A549 treated with dexamethasone at 1 μM for 4 hours (cell line): ENCODE results near the gene DOHH. TPM values are rescaled to one million over a fixed set of nuclear protein-coding genes. Genes with fewer than 3 reads are reported as not detected.

Experiments
- total RNA-seq: library from RNA; stranded (reverse); fragments of 200-300 nt; extraction: Qiagen RNA extraction; gene quantifications from 5 replicates; pipeline ENCODE4 v1.2.3, GENCODE V29; 2022

DOHH gene
- total RNA-seq: 12.1 to 17.6 TPM (median 15.8 TPM) in 5 replicates

GRCh38 chr19:3500429-3501101, at the start of gene DOHH:
Gene DOHH (minus strand): TSS chr19:3500674. CDS start chr19:3496814, 3,860 bp downstream.

GRCh38 chr19:3538965-3539755, 38.7 kb upstream of the DOHH start, which contains the start of gene TEKTIP1:
Gene TEKTIP1 (plus strand): TSS chr19:3539174. CDS start chr19:3539178, 4 bp downstream.

GRCh38 chr19:3505598-3506383, 5.3 kb upstream of the DOHH start, which contains the start of gene FZR1:
Gene FZR1 (plus strand): TSS chr19:3506311. CDS start chr19:3522990, 16,679 bp downstream.

GRCh38 chr19:3483226-3483628, 17.2 kb downstream of the DOHH start, which contains the start of gene SMIM44:
Gene SMIM44 (minus strand): TSS chr19:3483441. CDS start chr19:3483403, 38 bp downstream.

GRCh38 chr19:3480383-3481091, 19.9 kb downstream of the DOHH start, which contains the start of gene SMIM24:
Gene SMIM24 (minus strand): TSS chr19:3480525. CDS start chr19:3480463, 62 bp downstream.

Other genes with a start within 250 kb of the DOHH start
- 30.3 to 71.0 TPM (median 68.9 TPM) in 5 replicates for gene NFIC, start 134.1 kb downstream of the DOHH start, total RNA-seq
- gene SMIM24, start 20.1 kb downstream of the DOHH start, total RNA-seq: 0.32 to 1.3 TPM (median 1.1 TPM) in 5 replicates
- gene SMIM44, start 17.2 kb downstream of the DOHH start, total RNA-seq: not detected in 5 replicates
- gene FZR1, start 5.6 kb upstream of the DOHH start, total RNA-seq: 21.5 to 37.2 TPM (median 34.3 TPM) in 5 replicates
- not detected in 5 replicates for gene TEKTIP1, start 38.5 kb upstream of the DOHH start, total RNA-seq
- gene MFSD12, start 56.9 kb upstream of the DOHH start, total RNA-seq: 102 to 148 TPM (median 139 TPM) in 5 replicates
- gene HMG20B, start 72.3 kb upstream of the DOHH start, total RNA-seq: 35.1 to 62.3 TPM (median 55.6 TPM) in 5 replicates
- 0.25 to 0.41 TPM (median 0.27 TPM) in 5 replicates for gene GIPC3, start 84.8 kb upstream of the DOHH start, total RNA-seq
- 1.1 to 1.9 TPM (median 1.2 TPM) in 5 replicates for gene TBXA2R, start 106.2 kb upstream of the DOHH start, total RNA-seq
- 11.5 to 20.5 TPM (median 18.6 TPM) in 5 replicates for gene CACTIN, start 126.1 kb upstream of the DOHH start, total RNA-seq
- gene PIP5K1C, start 199.8 kb upstream of the DOHH start, total RNA-seq: 12.7 to 15.9 TPM (median 14.9 TPM) in 5 replicates
- 0.18 to 0.61 TPM (median 0.51 TPM) in 5 replicates for gene TJP3, start 207.7 kb upstream of the DOHH start, total RNA-seq